ENCODE data around the gene LHB. TPM values are rescaled to one million over a fixed set of nuclear protein-coding genes. Genes with fewer than 3 reads are reported as not detected.

LHB gene
- total RNA-seq, 2 donors from 2014 or later: 0.59 TPM; not detected in 1

- peak; percentile 87 for DNase-seq
- Mint-ChIP-seq H3K9me3 (no peaks in the 10 kb centered on the region), H3K27me3 (ENCODE audit: insufficient read depth) (peaks cover 45% of the 10 kb centered on the region), H3K36me3 (ENCODE audit: low read depth) (peaks cover 25% of the 10 kb centered on the region), H3K27ac (no peak overlapping the region), H3K4me1 (peaks cover 7% of the 10 kb centered on the region), H3K4me3 (peak overlapping the region; percentile 46)
- Histone ChIP-seq H3K27ac (ENCODE audit: low read depth, low read length) (no peak overlapping the region), H3K4me1 (ENCODE audit: control insufficient read depth, insufficient read depth, low read length) (no peaks in the 10 kb centered on the region), H3K4me3 (ENCODE audit: low read length) (peak overlapping the region; percentile 69), H3K36me3 (ENCODE audit: control insufficient read depth, insufficient read depth, low read length) (peaks cover 6% of the 10 kb centered on the region), H3K9me3 (ENCODE audit: control insufficient read depth, low read length) (no peaks in the 10 kb centered on the region), H3K27me3 (ENCODE audit: control insufficient read depth, insufficient read depth, low read length, poor library complexity, severe bottlenecking) (peaks cover 12% of the 10 kb centered on the region), H3K9ac (ENCODE audit: extremely low read depth, low read length, poor library complexity, severe bottlenecking) (no peak overlapping the region)
- peak; percentile 62 for TF ChIP-seq CTCF (conservative IDR thresholded peaks at IDR 0.05)
- 6% methylated on average over 35 to 62 of the region's 62 CpGs for WGBS, 2 experiments (ENCODE audit: insufficient coverage in 1 of 2, insufficient read length in 1 of 2)
These were observed 918 bp upstream of the LHB start for GRCh38 chr19:49017666-49018351.

- Mint-ChIP-seq H3K9me3 (no peaks in the 10 kb centered on the region), H3K27me3 (ENCODE audit: insufficient read depth) (peaks cover 33% of the 10 kb centered on the region), H3K27ac (no peak overlapping the region), H3K4me1 (peaks cover 7% of the 10 kb centered on the region), H3K36me3 (ENCODE audit: low read depth) (peaks cover 31% of the 10 kb centered on the region), H3K4me3 (no peak overlapping the region)
- Histone ChIP-seq H3K4me1 (ENCODE audit: control insufficient read depth, insufficient read depth, low read length) (no peaks in the 10 kb centered on the region), H3K9me3 (ENCODE audit: control insufficient read depth, low read length) (no peaks in the 10 kb centered on the region), H3K27ac (ENCODE audit: low read depth, low read length) (no peak overlapping the region), H3K4me3 (ENCODE audit: low read length) (no peak overlapping the region), H3K9ac (ENCODE audit: extremely low read depth, low read length, poor library complexity, severe bottlenecking) (no peak overlapping the region), H3K36me3 (ENCODE audit: control insufficient read depth, insufficient read depth, low read length) (peaks cover 10% of the 10 kb centered on the region), H3K27me3 (ENCODE audit: control insufficient read depth, insufficient read depth, low read length, poor library complexity, severe bottlenecking) (peaks cover 12% of the 10 kb centered on the region)
- WGBS, 2 experiments (ENCODE audit: insufficient coverage in 1 of 2, insufficient read length in 1 of 2): 93% methylated on average over 24 of the region's 29 CpGs; no CpG with 5 or more reads in 1 of the 2 experiments
- TF ChIP-seq CTCF (conservative IDR thresholded peaks at IDR 0.05): no peak
- no peak for DNase-seq
These were observed 638 bp downstream of the LHB start for GRCh38 chr19:49016067-49016839.

GRCh38 chr19:49014870-49015255, 2.0 kb downstream of the LHB start:
- Histone ChIP-seq H3K36me3 (ENCODE audit: control insufficient read depth, insufficient read depth, low read length) (peaks cover 12% of the 10 kb centered on the region), H3K4me1 (ENCODE audit: control insufficient read depth, insufficient read depth, low read length) (no peaks in the 10 kb centered on the region), H3K27ac (ENCODE audit: low read depth, low read length) (no peak overlapping the region), H3K27me3 (ENCODE audit: control insufficient read depth, insufficient read depth, low read length, poor library complexity, severe bottlenecking) (peaks cover 12% of the 10 kb centered on the region), H3K4me3 (ENCODE audit: low read length) (no peak overlapping the region), H3K9ac (ENCODE audit: extremely low read depth, low read length, poor library complexity, severe bottlenecking) (no peak overlapping the region), H3K9me3 (ENCODE audit: control insufficient read depth, low read length) (no peaks in the 10 kb centered on the region)
- Mint-ChIP-seq H3K4me1 (peaks cover 4% of the 10 kb centered on the region), H3K27me3 (ENCODE audit: insufficient read depth) (peaks cover 19% of the 10 kb centered on the region), H3K4me3 (no peak overlapping the region), H3K9me3 (no peaks in the 10 kb centered on the region), H3K36me3 (ENCODE audit: low read depth) (peaks cover 36% of the 10 kb centered on the region), H3K27ac (no peak overlapping the region)
- 89 to 94% methylated on average over 12 to 18 of the region's 18 CpGs for WGBS, 2 experiments (ENCODE audit: insufficient coverage in 1 of 2, insufficient read length in 1 of 2)
- DNase-seq: no peak
- TF ChIP-seq CTCF (conservative IDR thresholded peaks at IDR 0.05): no peak

All from endodermal cell (in vitro differentiated cells).